Lower leg skin (tissue), 4 donors: ENCODE data around the gene CAMTA1. TPM values are rescaled to one million over a fixed set of nuclear protein-coding genes. Genes with fewer than 3 reads are reported as not detected.

Experiments
- DNase-seq, 2 donors: peaks; one replicate each; pipeline ENCODE4 v3.0.0-alpha.2; 2019; ENCODE audit warnings: low spot score in 2 of 2
- H3K4me3 ChIP-seq: fragments of 200-600 bp; sonication (generic); 2 replicates; pipeline ENCODE4 v1.5.1; 2017; ENCODE audit warnings: mild to moderate bottlenecking, low read depth; ENCODE audit not compliant: poor library complexity, severe bottlenecking
- CTCF ChIP-seq, 3 donors: fragments of 450-650 bp; IDR thresholded peaks; one replicate each; pipeline ENCODE4 v1.5.1; 2016; ENCODE audit warnings: antibody characterized with exemption in 3 of 3, mild to moderate bottlenecking in 3 of 3, moderate library complexity in 2 of 3
- POLR2A ChIP-seq, 2 donors: fragments of 450-650 bp; IDR thresholded peaks; one replicate each; pipeline ENCODE4 v1.6.1; 2016 to 2017; ENCODE audit warnings: antibody characterized with exemption in 2 of 2, mild to moderate bottlenecking in 1 of 2, moderate library complexity in 1 of 2
- WGBS, 2 donors: methylation state at CpG; one replicate each; pipeline ENCODE4 v1.1.5; 2018; 5-methylcytosine and 5-hydroxymethylcytosine counted together
- intact Hi-C: fragments of 100-400 bp; cut with DNase I; formaldehyde crosslinking; loops from one replicate; pipeline ENCODE4 v1.15.0; 2023; ENCODE audit warnings: low total_unique reads
- total RNA-seq, 4 donors: library from RNA; depleted of rRNA; stranded (reverse); fragments of >200 nt; gene quantifications; one replicate each; pipeline ENCODE4 v1.1.0, GENCODE V29; 2016

Gene CAMTA1
- total RNA-seq, 4 donors from 2014 or later = 24.4 to 52.3 (median 32.9) TPM

- TF ChIP-seq CTCF (IDR thresholded peaks at IDR 0.05) = no peak
- no peak for TF ChIP-seq POLR2A (IDR thresholded peaks at IDR 0.05)
- no peak overlapping the region for H3K4me3 ChIP-seq
- intact Hi-C loops = no loop called here
- 88 to 89% methylated on average over 10 to 11 of the region's 15 CpGs for WGBS, 2 donors
- DNase-seq = no peak
These were observed 775.4 kb downstream of the CAMTA1 start for GRCh38 chr1:7560601-7561181.

GRCh38 chr1:7561331-7561921 lies 776.2 kb downstream of the CAMTA1 start:
- no peak for TF ChIP-seq POLR2A (IDR thresholded peaks at IDR 0.05)
- no peak for TF ChIP-seq CTCF (IDR thresholded peaks at IDR 0.05)
- H3K4me3 ChIP-seq = no peak overlapping the region
- DNase-seq = no peak
- WGBS, 2 donors = 69 to 78% methylated on average over 13 to 16 of the region's 16 CpGs
- intact Hi-C loops = no loop called here

- TF ChIP-seq POLR2A (IDR thresholded peaks at IDR 0.05) (no peak), CTCF (IDR thresholded peaks at IDR 0.05) (no peak)
- WGBS, 2 donors = 85 to 86% methylated on average over 26 of the region's 26 CpGs
- intact Hi-C loops = no loop called here
- H3K4me3 ChIP-seq = no peak overlapping the region
- DNase-seq = no peak
These were observed 776.9 kb downstream of the CAMTA1 start for GRCh38 chr1:7561936-7562728.

- WGBS, 2 donors = 90% methylated on average over 19 to 21 of the region's 21 CpGs
- DNase-seq = no peak
- H3K4me3 ChIP-seq = no peak overlapping the region
- intact Hi-C loops = no loop called here
- TF ChIP-seq CTCF (IDR thresholded peaks at IDR 0.05) (no peak), POLR2A (IDR thresholded peaks at IDR 0.05) (no peak)
These were observed 777.7 kb downstream of the CAMTA1 start for GRCh38 chr1:7562729-7563605.

- no peak for DNase-seq
- 70 to 82% methylated on average over 12 of the region's 12 CpGs for WGBS, 2 donors
- H3K4me3 ChIP-seq = no peak overlapping the region
- no peak for TF ChIP-seq POLR2A (IDR thresholded peaks at IDR 0.05)
- TF ChIP-seq CTCF (IDR thresholded peaks at IDR 0.05) = no peak
- intact Hi-C loops = no loop called here
These were observed 778.9 kb downstream of the CAMTA1 start for GRCh38 chr1:7564137-7564536.
